Mesenchymal stem cell (in vitro differentiated cells and primary cell): Measurements from ENCODE around the gene GRHL3.

Source experiments
- DNase-seq: peaks from one replicate; pipeline ENCODE4 v3.0.0-alpha.2; 2013
- H2AFZ ChIP-seq: one replicate; pipeline ENCODE4 v1.6.1; 2013; ENCODE audit warnings: low read depth, mild to moderate bottlenecking, control low read depth, inconsistent platforms, low read length, moderate library complexity
- H2AK5ac ChIP-seq: 2 replicates; pipeline ENCODE4 v1.6.1; 2013; ENCODE audit warnings: low read length, moderate library complexity, mild to moderate bottlenecking, inconsistent platforms; ENCODE audit not compliant: severe bottlenecking
- H2BK120ac ChIP-seq: one replicate; pipeline ENCODE4 v1.6.1; 2013; ENCODE audit warnings: low read depth, mild to moderate bottlenecking, inconsistent platforms, low read length, moderate library complexity
- H2BK12ac ChIP-seq, 2 experiments: one replicate each; pipeline ENCODE4 v1.6.1; 2013; ENCODE audit warnings: inconsistent platforms in 2 of 2, low read length in 2 of 2, mild to moderate bottlenecking in 2 of 2, moderate library complexity in 2 of 2, control low read depth in 1 of 2
- H2BK15ac ChIP-seq: one replicate; pipeline ENCODE4 v1.6.1; 2013; ENCODE audit warnings: mild to moderate bottlenecking, low read depth, inconsistent platforms; ENCODE audit not compliant: poor library complexity, severe bottlenecking
- H2BK5ac ChIP-seq: 2 replicates; pipeline ENCODE4 v1.6.1; 2013; ENCODE audit warnings: low read depth, mild to moderate bottlenecking, low read length, control low read depth, inconsistent platforms; ENCODE audit not compliant: poor library complexity, severe bottlenecking
- H3K14ac ChIP-seq, 2 experiments: one replicate each; pipeline ENCODE4 v1.6.1; 2013; ENCODE audit warnings: inconsistent platforms in 2 of 2, low read length in 2 of 2, control low read depth in 1 of 2, mild to moderate bottlenecking in 1 of 2, moderate library complexity in 1 of 2
- H3K18ac ChIP-seq, 2 experiments: one replicate each; pipeline ENCODE4 v1.6.1; 2013; ENCODE audit warnings: inconsistent platforms in 2 of 2, low read length in 2 of 2, control low read depth in 1 of 2, low read depth in 1 of 2, mild to moderate bottlenecking in 1 of 2
- H3K23ac ChIP-seq, 2 experiments: one replicate each; pipeline ENCODE4 v1.6.1; 2013; ENCODE audit warnings: inconsistent platforms in 2 of 2, low read length in 2 of 2, mild to moderate bottlenecking in 2 of 2, moderate library complexity in 2 of 2, control low read depth in 1 of 2
- H3K27ac ChIP-seq: 2 replicates; pipeline ENCODE4 v1.5.1; 2013; ENCODE audit warnings: mild to moderate bottlenecking, moderate library complexity, low read length, control low read depth, inconsistent platforms; ENCODE audit not compliant: poor library complexity, severe bottlenecking
- H3K27me3 ChIP-seq, 2 experiments: 2 replicates each; pipeline versions ENCODE4 v1.6.1 to v1.7.0; 2013; ENCODE audit warnings: low read length in 2 of 2, mild to moderate bottlenecking in 2 of 2, moderate library complexity in 2 of 2, control low read depth in 1 of 2, inconsistent platforms in 1 of 2; ENCODE audit not compliant: control insufficient read depth in 1 of 2, insufficient read depth in 1 of 2
- H3K36me3 ChIP-seq, 2 experiments: 2 replicates each; pipeline versions ENCODE4 v1.6.1 to v1.7.0; 2013; ENCODE audit warnings: low read length in 2 of 2, control low read depth in 1 of 2, inconsistent platforms in 1 of 2, low read depth in 1 of 2, mild to moderate bottlenecking in 1 of 2; ENCODE audit not compliant: insufficient read depth in 2 of 2, control insufficient read depth in 1 of 2
- H3K4ac ChIP-seq, 2 experiments: one replicate each; pipeline ENCODE4 v1.6.1; 2013; ENCODE audit warnings: inconsistent platforms in 2 of 2, low read length in 2 of 2, mild to moderate bottlenecking in 2 of 2, moderate library complexity in 2 of 2, control low read depth in 1 of 2, low read depth in 1 of 2
- H3K4me1 ChIP-seq: 2 replicates; pipeline ENCODE4 v1.6.1; 2013; ENCODE audit warnings: low read depth, low read length, control low read depth; ENCODE audit not compliant: control insufficient read depth, insufficient read depth
- H3K4me2 ChIP-seq: 2 replicates; pipeline ENCODE4 v1.6.1; 2013; ENCODE audit warnings: low read length, mild to moderate bottlenecking, inconsistent platforms; ENCODE audit not compliant: poor library complexity, severe bottlenecking
- H3K4me3 ChIP-seq, 2 experiments: 2 replicates each; pipeline versions ENCODE4 v1.5.1 to v1.7.0; 2013; ENCODE audit warnings: low read length in 2 of 2, mild to moderate bottlenecking in 2 of 2, control low read depth in 1 of 2, low read depth in 1 of 2; ENCODE audit not compliant: insufficient read depth in 1 of 2
- H3K79me1 ChIP-seq: replicated peaks from 2 replicates; pipeline ENCODE4 v1.6.1; 2013; ENCODE audit warnings: mild to moderate bottlenecking, control low read depth, low read length, inconsistent platforms; ENCODE audit not compliant: poor library complexity, severe bottlenecking
- H3K9ac ChIP-seq: 2 replicates; pipeline ENCODE4 v1.7.0; 2013; ENCODE audit warnings: mild to moderate bottlenecking, low read length, moderate library complexity
- H3K9me3 ChIP-seq: 2 replicates; pipeline ENCODE4 v1.7.0; 2013; ENCODE audit warnings: mild to moderate bottlenecking, low read length; ENCODE audit not compliant: control insufficient read depth
- H4K8ac ChIP-seq: one replicate; pipeline ENCODE4 v1.6.1; 2013; ENCODE audit warnings: inconsistent platforms, mild to moderate bottlenecking, low read length, moderate library complexity
- H4K91ac ChIP-seq: one replicate; pipeline ENCODE4 v1.6.1; 2013; ENCODE audit warnings: mild to moderate bottlenecking, low read length, inconsistent platforms
- WGBS: methylation state at CpG from one replicate; pipeline ENCODE4 v1.1.7; 2013; ENCODE audit warnings: mixed read lengths; 5-methylcytosine and 5-hydroxymethylcytosine counted together

Gene GRHL3

DNA sequence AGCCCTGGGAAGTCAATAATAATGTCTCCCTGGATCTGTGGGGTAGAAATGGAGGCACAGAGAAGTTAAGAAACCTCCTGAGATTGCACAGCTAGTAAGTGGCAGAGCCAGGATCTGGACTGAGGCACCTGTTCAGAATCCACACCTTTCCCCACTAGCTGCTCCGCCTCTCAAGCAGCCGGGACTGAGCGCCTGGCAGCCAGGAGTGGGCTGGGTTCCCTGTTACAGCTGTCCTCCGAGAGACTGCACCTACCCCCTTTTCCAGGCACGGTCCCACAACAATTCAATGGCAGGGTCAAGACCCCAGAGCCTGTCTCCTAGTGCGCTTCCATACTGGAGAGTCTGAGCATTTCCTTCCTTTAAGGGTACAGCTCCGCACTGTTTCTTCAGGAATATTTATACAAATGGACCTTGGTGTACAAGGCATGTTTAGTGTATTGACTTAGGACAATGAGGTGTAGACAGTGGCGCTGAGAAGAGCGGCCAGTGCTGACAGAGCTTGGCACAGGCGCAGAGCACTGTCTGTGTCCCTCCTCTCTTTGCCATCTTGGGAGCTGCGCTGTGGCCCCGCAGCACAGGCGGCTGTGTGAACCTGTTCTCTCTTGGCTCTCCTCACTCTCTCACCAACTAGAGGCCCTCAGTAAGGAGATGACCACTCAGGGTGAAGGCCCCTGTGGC is 24.4 kb downstream of the GRHL3 start:
- no peak overlapping the region for H3K18ac ChIP-seq
- WGBS, result 84% methylated on average over 10 of the region's 13 CpGs
- H2BK120ac ChIP-seq, result no peak overlapping the region
- H2BK12ac ChIP-seq, result no peak overlapping the region
- H3K9me3 ChIP-seq, result no peaks in the 10 kb centered on the region
- H4K8ac ChIP-seq, result no peak overlapping the region
- H3K4me2 ChIP-seq, result no peak overlapping the region
- H3K14ac ChIP-seq, result no peak overlapping the region
- peaks cover 69 to 79% of the 10 kb centered on the region in 2 experiments for H3K27me3 ChIP-seq
- H3K79me1 ChIP-seq, result no peaks in the 10 kb centered on the region
- H3K23ac ChIP-seq, result no peak overlapping the region
- no peak overlapping the region for H2BK5ac ChIP-seq
- H2BK15ac ChIP-seq, result no peak overlapping the region
- no peak overlapping the region for H3K4ac ChIP-seq
- H3K9ac ChIP-seq, result no peak overlapping the region
- no peaks in the 10 kb centered on the region for H3K36me3 ChIP-seq
- peaks cover 3% of the 10 kb centered on the region for H3K4me1 ChIP-seq
- no peak overlapping the region for H2AFZ ChIP-seq
- no peak overlapping the region for H4K91ac ChIP-seq
- DNase-seq, result no peak
- no peak overlapping the region for H2AK5ac ChIP-seq
- H3K4me3 ChIP-seq, result no peak overlapping the region
- no peak overlapping the region for H3K27ac ChIP-seq

GRCh38 chr1:24344090-24344742 is 25.1 kb downstream of the GRHL3 start:
- 80% methylated on average over 8 of the region's 8 CpGs for WGBS
- Histone ChIP-seq H2BK5ac (no peak overlapping the region), H3K4me2 (no peak overlapping the region), H3K23ac (no peak overlapping the region), H2AFZ (no peak overlapping the region), H3K14ac (no peak overlapping the region), H3K9ac (no peak overlapping the region), H3K79me1 (no peaks in the 10 kb centered on the region), H3K4ac (no peak overlapping the region), H2AK5ac (no peak overlapping the region), H2BK15ac (peak overlapping the region; percentile 8), H2BK12ac (no peak overlapping the region), H4K91ac (no peak overlapping the region), H3K27me3 (peaks cover 70 to 80% of the 10 kb centered on the region in 2 experiments), H3K4me1 (peaks cover 3% of the 10 kb centered on the region), H3K18ac (no peak overlapping the region), H2BK120ac (no peak overlapping the region), H3K9me3 (no peaks in the 10 kb centered on the region), H3K4me3 (no peak overlapping the region), H3K36me3 (no peaks in the 10 kb centered on the region), H4K8ac (no peak overlapping the region), H3K27ac (no peak overlapping the region)
- DNase-seq, result peak; percentile 44

GRCh38 chr1:24345334-24345733 is 26.2 kb downstream of the GRHL3 start:
- Histone ChIP-seq H2AFZ (no peak overlapping the region), H3K9ac (no peak overlapping the region), H3K9me3 (no peaks in the 10 kb centered on the region), H4K91ac (no peak overlapping the region), H2BK15ac (no peak overlapping the region), H2BK5ac (no peak overlapping the region), H4K8ac (no peak overlapping the region), H3K27me3 (peaks cover 73 to 78% of the 10 kb centered on the region in 2 experiments), H3K14ac (no peak overlapping the region), H3K79me1 (no peaks in the 10 kb centered on the region), H3K18ac (no peak overlapping the region), H3K4me1 (peaks cover 3% of the 10 kb centered on the region), H2BK12ac (no peak overlapping the region), H2AK5ac (no peak overlapping the region), H3K4ac (no peak overlapping the region), H3K4me2 (no peak overlapping the region), H3K27ac (no peak overlapping the region), H3K23ac (no peak overlapping the region), H3K36me3 (no peaks in the 10 kb centered on the region), H2BK120ac (no peak overlapping the region), H3K4me3 (no peak overlapping the region)
- WGBS, result 83% methylated on average over 1 of the region's 5 CpGs
- no peak for DNase-seq

DNA sequence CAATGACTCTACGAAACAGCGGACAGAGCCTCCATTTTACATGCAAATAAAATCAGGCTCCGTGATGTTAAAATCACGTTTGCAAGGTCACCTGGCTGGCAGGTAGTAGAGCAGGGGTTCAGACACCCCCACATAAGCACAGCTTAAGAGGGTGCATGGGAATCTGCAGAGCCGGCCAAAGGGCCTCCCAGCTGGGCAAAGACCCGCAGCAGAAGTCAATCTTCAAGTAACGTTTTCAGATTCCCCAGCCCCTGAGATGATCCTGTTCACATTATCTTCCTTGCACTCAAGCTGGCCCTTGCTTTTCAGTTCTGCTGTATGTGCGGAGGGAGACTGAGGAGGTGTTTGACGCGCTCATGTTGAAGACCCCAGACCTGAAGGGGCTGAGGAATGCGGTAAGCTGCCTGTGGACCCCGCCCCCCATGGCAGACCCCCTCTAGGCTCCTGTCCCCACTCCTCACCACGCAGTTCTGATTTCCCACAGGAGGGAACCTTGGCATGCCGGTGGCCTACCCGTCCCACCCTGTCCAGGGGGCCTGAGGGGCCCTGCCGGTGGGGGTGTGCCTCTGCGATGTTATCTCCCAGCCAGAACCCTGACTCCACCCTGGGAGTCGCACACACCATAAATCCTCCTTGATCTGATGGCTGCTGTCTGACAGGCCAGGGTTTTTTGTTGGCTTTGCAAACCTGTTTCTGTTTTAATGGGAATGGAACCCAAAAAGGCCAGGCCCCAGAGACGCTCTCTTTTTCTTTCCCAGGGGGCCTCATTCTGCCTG is 28.2 kb downstream of the GRHL3 start:
- Histone ChIP-seq H3K9ac (no peak overlapping the region), H2AFZ (no peak overlapping the region), H2AK5ac (no peak overlapping the region), H3K4ac (no peak overlapping the region), H2BK12ac (no peak overlapping the region), H3K79me1 (no peaks in the 10 kb centered on the region), H4K8ac (no peak overlapping the region), H3K18ac (no peak overlapping the region), H2BK120ac (no peak overlapping the region), H3K14ac (no peak overlapping the region), H3K4me1 (peaks cover 7% of the 10 kb centered on the region), H3K4me3 (no peak overlapping the region), H3K9me3 (no peaks in the 10 kb centered on the region), H3K36me3 (no peaks in the 10 kb centered on the region), H2BK5ac (no peak overlapping the region), H3K27me3 (peaks cover 58 to 61% of the 10 kb centered on the region in 2 experiments), H3K27ac (no peak overlapping the region), H3K4me2 (no peak overlapping the region), H4K91ac (no peak overlapping the region), H3K23ac (no peak overlapping the region), H2BK15ac (no peak overlapping the region)
- no peak for DNase-seq
- WGBS, result 80% methylated on average over 17 of the region's 19 CpGs
